GM18519 (cell line): ENCODE data around the gene KCTD3.

ENCODE experiments used
- ATAC-seq: cut with Tn5 transposase; IDR thresholded peaks from one replicate; pipeline ENCODE4 v1.9.1; 2021; ENCODE audit warnings: mild to moderate bottlenecking, moderate library complexity; ENCODE audit not compliant: unreplicated experiment, low FRiP score

KCTD3 gene

DNA sequence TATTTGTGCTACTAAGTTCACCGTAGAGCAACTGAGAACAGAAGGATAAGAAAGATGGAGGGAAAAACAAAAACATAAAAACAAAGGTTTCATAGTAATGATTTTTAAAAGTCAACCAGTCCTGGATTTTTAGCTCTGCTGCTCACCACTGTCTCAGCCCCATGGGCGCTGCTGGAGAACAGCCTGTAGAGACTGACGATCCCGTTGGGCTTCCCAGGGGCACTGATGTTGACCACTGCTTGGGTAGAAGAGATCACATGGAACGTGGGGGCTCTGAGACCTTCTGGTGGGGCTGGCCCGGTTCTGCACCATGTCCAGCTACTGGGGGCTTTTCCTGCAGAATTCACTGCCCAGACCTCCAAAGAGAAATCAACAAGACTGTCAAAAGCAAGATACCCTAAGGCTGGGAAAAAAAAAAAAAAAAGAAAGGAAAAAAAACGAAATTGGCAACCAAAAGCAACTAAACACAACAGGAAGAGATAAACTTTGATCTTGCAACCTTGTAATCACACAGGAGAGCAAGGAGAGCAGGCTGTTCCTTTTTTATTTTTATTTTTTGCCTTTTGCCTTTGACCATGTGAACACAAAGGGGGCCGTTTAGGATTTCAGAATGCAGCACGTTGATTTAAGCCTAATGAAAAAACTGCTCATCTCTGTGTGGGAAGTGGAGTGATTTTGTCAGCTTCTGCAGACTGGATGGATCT lies 83.5 kb downstream of the KCTD3 start:
- ATAC-seq: no peak

DNA sequence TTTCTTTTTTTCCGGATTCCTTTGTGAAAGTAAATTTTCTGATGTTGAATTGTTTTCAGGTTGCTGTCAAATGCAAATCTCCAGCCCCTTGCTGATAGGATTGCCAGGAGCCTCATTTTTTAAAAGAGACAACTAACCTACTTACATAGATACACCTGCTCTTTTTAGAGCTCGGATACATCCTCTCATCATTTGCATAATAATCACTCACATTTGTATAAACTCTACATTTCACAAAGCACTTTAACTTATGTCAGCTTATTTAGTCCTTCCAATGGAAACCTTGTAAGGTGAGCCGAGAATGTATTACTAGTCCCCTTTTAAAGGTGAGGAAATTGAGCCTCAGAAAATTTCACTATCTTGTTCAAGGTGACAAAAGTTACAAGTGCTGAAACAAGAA lies 84.8 kb downstream of the KCTD3 start:
- no peak for ATAC-seq

DNA sequence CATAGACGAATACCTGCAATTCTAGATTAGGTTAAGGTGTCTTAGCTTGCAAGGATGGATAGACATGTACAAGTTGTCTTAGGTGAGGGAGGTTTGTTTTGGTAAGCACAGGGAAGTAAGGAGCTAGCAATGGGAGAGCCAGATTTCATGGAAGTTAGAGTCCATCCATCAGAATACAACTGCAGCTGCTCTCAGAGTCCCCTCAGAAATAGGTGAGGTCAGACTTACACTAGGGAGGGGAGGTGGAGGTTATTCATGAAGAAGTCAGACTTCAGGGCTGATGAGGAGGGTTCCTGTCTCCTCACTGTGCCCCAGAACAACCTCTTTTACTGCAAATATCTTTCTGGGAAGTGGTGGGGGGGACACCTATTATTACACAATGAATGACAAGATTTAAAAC lies 85.3 kb downstream of the KCTD3 start:
- ATAC-seq: no peak

DNA sequence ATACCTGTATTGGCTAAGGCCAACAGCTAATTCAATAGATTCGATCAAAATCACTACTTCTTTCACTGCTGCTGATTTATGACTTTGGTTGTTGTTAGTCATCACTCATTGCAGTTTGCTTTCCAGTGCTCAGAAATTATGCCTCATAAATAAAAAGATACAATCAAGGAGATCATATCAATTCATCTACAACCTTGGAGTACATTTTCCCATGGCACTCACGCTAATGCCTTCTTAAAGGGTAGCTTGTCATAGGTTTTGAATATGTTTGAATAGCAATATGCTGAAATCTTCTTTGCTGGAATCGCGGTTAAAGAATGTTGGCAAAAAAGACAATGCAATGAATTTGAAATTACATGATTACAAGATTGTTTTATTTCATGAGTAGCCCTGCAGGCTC lies 89.9 kb downstream of the KCTD3 start:
- no peak for ATAC-seq

DNA sequence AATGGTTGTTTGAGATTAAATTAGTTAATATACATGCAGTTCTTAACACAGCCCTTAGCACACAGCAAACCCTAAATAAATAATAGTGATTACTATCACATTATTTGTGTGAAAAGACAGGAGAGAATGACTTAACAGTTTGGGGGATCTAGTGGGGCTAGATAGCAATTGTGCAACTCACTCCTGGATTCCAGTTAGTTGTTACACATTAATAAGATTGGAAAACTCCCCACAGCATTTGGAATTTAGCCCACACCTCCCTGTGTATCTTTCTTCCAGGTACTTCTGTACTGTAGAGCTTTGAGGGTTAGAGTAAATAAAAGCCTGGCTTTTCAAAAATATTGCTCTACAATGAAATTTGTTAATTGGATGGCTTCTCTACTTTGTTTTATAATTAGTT lies 93.2 kb downstream of the KCTD3 start:
- ATAC-seq: no peak

DNA sequence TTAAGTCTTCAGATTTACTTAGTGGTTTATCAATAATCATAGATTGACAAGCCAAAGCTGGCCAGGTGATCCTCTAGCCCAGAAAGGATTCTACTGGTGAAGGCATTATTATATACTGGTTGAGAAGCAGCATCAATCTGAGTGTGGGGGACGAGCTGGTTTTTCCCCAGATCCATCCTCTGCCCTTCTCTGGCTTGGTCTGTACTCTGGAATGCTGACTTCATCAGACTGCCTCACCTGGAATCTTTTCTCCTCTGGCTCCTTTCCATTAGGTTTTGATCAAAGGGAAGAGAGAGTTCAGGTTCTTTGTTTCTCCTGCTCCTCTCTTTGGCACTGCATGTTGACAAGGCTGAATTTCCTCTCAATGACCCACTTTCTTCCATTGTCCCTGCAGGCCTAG lies 93.9 kb downstream of the KCTD3 start:
- no peak for ATAC-seq

DNA sequence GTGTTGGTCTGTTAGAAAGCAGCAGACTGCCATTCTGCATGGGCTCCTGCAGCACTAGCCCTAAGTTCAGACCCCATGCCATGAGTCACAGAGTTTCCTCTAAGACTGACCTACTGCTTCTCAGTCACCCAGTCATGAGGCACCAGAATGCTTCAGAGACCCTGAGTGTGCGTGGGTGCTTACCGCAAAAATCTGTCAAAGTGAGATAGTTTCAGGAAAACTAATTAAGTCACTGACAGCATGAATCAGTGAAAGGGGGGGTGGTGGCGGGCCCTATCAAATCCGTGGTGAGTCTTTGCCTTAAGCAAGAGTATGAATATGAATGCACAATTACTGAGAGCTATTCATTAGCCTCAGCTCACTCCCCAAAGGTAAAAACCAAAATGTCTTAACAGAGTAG lies 98.1 kb downstream of the KCTD3 start:
- peak; percentile 48 for ATAC-seq

DNA sequence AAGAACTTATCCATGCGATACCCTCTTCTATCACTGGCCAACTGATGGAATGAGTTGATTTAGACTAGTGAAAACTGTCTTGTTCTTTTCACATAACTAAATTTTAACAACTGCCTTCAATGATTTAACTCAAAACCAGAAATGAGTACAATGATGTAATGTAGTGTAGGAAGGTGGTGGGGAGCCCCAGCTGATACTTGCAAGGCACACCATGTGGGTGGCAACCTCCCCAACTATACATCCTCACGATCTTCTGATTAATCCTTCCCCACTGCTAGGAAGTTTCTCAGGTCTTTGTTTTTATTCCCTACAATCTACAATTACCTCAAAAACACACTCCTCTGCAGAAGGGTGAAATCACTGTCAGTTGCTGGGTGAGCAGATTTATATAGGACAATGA lies 100.7 kb downstream of the KCTD3 start:
- ATAC-seq: no peak

DNA sequence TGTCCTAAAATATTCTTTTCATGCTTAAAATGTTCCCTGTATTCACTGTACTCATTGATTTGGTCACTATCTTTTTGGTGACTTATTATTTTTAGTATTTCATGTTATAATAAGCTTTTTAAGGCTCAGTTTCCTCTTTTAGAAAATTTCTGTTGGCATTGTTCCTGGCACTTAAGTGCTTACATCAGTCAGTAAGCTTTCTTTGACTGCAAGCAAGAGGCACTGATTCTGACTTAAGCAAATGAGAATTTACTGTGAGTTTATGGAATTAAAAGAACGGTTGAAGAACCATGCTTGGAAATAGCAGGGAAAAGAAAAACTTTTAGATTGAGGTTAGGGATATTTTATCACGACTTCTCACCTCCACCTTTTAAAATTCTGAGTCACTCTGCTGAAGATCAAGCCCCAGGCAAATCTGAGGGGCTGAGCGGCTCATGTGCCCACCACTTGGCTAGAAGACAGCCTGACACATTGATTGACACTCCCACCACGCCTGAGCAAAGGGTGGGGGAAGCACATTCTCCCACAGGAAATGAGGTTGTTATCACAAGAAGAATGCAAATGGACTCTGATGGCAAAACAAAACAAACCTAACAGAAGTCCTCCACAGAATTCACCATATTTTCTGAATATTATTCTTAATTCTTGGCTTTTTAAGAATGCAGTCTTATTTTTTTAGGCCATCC lies 102.8 kb downstream of the KCTD3 start:
- no peak for ATAC-seq
